HG03469 (cell line): ENCODE measurements around the gene METTL23.
"Not testable (repeated sequence)": the region's sequence is repeated elsewhere in the genome, so short reads cannot be mapped to it uniquely, and the experiment has no call there.

Experiments
- ATAC-seq: cut with Tn5 transposase; IDR thresholded peaks from one replicate; pipeline ENCODE4 v1.9.1; 2021; ENCODE audit warnings: mild to moderate bottlenecking, moderate library complexity, moderate number of reproducible peaks; ENCODE audit not compliant: unreplicated experiment

Gene METTL23

GRCh38 chr17:76710863-76711611 lies 15.6 kb upstream of the METTL23 start, which contains the start of gene MXRA7:
TSS of gene MXRA7 (minus strand) at chr17:76710965. CDS start at chr17:76710946, 19 bp downstream.
- ATAC-seq: no peak

- ATAC-seq: not testable (repeated sequence)
Observed at GRCh38 chr17:76712321-76712720, 14.3 kb upstream of the METTL23 start.

GRCh38 chr17:76713765-76714164 lies 12.9 kb upstream of the METTL23 start:
- ATAC-seq: no peak

- no peak for ATAC-seq
Observed at GRCh38 chr17:76714336-76714735, 12.3 kb upstream of the METTL23 start.

GRCh38 chr17:76714822-76715495 lies 11.7 kb upstream of the METTL23 start:
- ATAC-seq: no peak

GRCh38 chr17:76715496-76715830 lies 11.2 kb upstream of the METTL23 start:
- ATAC-seq: no peak

- ATAC-seq: no peak
Observed at GRCh38 chr17:76716146-76716838, 10.3 kb upstream of the METTL23 start.

GRCh38 chr17:76716839-76717215 lies 9.8 kb upstream of the METTL23 start:
- no peak for ATAC-seq

GRCh38 chr17:76718516-76718915 lies 8.1 kb upstream of the METTL23 start:
- no peak for ATAC-seq

- no peak for ATAC-seq
Observed at GRCh38 chr17:76720211-76720610, 6.4 kb upstream of the METTL23 start.

- ATAC-seq: no peak
Observed at GRCh38 chr17:76720941-76721340, 5.7 kb upstream of the METTL23 start.

GRCh38 chr17:76721463-76721862 lies 5.2 kb upstream of the METTL23 start:
- no peak for ATAC-seq

- no peak for ATAC-seq
Observed at GRCh38 chr17:76722279-76722678, 4.4 kb upstream of the METTL23 start.

- ATAC-seq: not testable (repeated sequence)
Observed at GRCh38 chr17:76722977-76723376, 3.7 kb upstream of the METTL23 start.

- no peak for ATAC-seq
Observed at GRCh38 chr17:76723812-76724211, 2.8 kb upstream of the METTL23 start.

GRCh38 chr17:76725580-76726230 lies 934 bp upstream of the METTL23 start:
- no peak for ATAC-seq

- ATAC-seq: peak; percentile 41
Observed at GRCh38 chr17:76726231-76726775, 336 bp upstream of the METTL23 start, which contains the start of gene JMJD6. TSS of gene JMJD6 (minus strand) at chr17:76726606. CDS start at chr17:76726475, 131 bp downstream.

GRCh38 chr17:76727745-76728456 lies 1.3 kb downstream of the METTL23 start:
- ATAC-seq: no peak

GRCh38 chr17:76731800-76732733 lies 5.4 kb downstream of the METTL23 start:
- ATAC-seq: not testable (repeated sequence)
